RWPE1 (cell line): Measurements from ENCODE around the gene STK17A.
"Not testable (repeated sequence)": the region's sequence is repeated elsewhere in the genome, so short reads cannot be mapped to it uniquely, and the experiment has no call there.

Experiments used
- CTCF ChIA-PET: fragments of 350-600 bp; sonication (Branson Sonifier 250); formaldehyde crosslinking; extraction: SDS; loops from one replicate; lab custom pipeline; 2021; lab: Yijun Ruan, JAX
- POLR2A ChIA-PET: fragments of 400-600 bp; formaldehyde crosslinking; extraction: SDS; loops from one replicate; lab custom pipeline; 2020; ENCODE audit warnings: antibody characterized with exemption; ENCODE audit not compliant: low non-redundant PET; lab: Yijun Ruan, JAX
- DNase-seq: peaks from one replicate; pipeline ENCODE4 v3.0.0; 2012; ENCODE audit warnings: low spot score
- H3K27ac ChIP-seq: fragments of 450-650 bp; 2 replicates; pipeline ENCODE4 v1.5.1; 2017
- TF ChIP-seq, protein P1 (sequence below): fragments of 450-650 bp; conservative IDR thresholded peaks from 2 replicates; pipeline ENCODE4 v1.5.1; 2017; ENCODE audit warnings: low read depth, mild to moderate bottlenecking

The STK17A gene

DNA sequence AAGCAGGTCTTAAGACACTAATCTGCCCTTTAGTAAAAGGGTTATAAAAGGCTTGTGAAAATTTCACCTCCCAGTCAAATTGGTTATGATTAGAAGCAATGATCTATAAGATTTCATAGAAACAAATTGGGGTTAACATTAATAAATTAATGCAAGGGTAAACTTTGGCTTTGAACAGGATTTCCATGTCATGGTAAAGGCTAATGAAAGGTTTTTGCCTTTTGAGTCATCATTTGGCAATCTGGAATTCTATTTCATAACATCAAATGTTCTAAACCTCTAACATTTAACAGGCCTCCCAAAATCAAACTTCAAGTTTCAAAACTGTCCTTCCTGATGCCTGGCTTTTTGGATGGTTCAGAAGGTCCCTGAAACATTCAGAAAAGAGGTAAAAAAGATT is 84.0 kb downstream of the STK17A start:
- TF ChIP-seq, protein P1, sequence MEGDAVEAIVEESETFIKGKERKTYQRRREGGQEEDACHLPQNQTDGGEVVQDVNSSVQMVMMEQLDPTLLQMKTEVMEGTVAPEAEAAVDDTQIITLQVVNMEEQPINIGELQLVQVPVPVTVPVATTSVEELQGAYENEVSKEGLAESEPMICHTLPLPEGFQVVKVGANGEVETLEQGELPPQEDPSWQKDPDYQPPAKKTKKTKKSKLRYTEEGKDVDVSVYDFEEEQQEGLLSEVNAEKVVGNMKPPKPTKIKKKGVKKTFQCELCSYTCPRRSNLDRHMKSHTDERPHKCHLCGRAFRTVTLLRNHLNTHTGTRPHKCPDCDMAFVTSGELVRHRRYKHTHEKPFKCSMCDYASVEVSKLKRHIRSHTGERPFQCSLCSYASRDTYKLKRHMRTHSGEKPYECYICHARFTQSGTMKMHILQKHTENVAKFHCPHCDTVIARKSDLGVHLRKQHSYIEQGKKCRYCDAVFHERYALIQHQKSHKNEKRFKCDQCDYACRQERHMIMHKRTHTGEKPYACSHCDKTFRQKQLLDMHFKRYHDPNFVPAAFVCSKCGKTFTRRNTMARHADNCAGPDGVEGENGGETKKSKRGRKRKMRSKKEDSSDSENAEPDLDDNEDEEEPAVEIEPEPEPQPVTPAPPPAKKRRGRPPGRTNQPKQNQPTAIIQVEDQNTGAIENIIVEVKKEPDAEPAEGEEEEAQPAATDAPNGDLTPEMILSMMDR = no peak
- ChIA-PET CTCF (no interaction called here), POLR2A (no interaction called here)
- no peak overlapping the region for H3K27ac ChIP-seq
- DNase-seq = no peak

DNA sequence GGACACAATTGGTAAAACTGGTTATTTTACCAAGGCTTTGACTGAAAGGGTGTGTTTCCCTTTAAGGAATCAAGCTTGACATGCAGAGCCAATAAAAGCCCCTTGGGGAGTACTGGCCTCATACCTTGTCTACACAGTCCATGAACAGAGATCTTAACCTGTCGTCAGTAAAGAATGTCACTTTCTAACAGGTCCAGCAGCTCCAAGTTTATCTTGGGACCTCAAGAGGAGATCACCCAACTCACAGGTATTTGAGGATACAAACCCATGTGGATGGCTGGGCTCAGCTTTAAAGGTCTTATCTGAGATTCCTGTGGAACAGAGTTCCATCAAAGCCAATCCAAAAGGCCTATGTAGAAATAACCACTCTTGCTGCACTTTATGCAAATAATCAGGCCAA is 85.1 kb downstream of the STK17A start:
- H3K27ac ChIP-seq = no peak overlapping the region
- DNase-seq = no peak
- TF ChIP-seq, protein P1 = no peak
- CTCF ChIA-PET = no interaction called here
- POLR2A ChIA-PET = no interaction called here

DNA sequence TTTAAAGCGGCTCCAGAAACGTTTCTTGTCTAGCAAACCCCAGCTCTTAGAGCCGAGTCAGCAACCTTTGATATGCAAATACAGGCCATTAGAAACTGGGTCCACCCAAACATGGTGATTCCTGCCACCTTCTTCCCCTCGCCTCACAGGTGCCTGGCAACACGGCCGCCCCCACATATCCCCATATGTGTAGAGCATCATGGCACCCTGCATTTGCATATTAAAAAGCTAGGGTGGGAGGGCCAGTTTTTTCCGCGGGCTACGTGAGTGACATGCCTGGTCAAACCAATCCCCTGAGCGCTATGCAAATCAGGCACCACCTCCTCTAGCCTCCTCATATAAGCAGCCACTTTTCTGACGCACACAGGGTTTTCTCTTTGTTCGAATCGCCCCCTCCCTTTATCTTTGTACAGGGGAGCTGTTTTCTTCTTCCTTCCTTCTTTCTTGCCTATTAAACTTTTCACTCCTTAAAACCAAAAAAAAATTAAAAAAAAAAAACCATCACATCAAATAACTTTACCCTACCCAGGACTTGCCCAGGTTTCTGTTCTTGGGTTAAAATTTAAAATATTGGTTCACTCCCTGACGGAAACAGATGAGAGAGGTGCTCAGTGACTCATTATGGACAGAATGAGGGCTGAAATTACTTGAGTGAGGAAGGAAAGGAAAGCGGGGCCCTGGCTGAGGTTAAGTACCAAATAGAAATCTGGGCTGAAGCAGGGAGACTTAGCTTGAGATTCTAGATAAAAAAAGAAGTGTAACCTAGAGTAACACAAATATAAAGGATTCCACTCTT is 86.6 kb downstream of the STK17A start:
- POLR2A ChIA-PET = no interaction called here
- TF ChIP-seq, protein P1 = no peak
- no peak overlapping the region for H3K27ac ChIP-seq
- no peak for DNase-seq
- CTCF ChIA-PET = interaction anchor here (1.0 kb wide), 1 partner anchor 43 kb away, joined by 3 read pairs; no protein-coding TSS in a partner anchor

DNA sequence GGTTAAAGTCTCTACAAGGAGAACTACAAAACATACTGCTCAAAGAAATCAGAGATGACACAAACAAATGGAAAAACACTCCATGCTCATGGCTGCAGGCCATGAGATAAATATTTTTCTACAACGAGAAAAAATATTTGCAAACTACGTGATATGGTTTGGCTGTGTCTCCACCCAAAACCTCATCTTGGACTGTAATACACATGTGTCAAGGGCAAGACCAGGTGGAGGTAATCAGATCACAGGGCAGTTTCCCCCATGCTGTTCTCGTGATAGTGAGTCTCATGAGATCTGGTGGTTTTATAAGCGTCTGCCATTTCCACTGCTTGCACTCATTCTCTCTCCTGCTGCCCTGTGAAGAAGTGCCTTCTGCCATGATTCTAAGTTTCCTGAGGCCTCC is 88.6 kb downstream of the STK17A start:
- ChIA-PET CTCF (no interaction called here), POLR2A (no interaction called here)
- no peak overlapping the region for H3K27ac ChIP-seq
- TF ChIP-seq, protein P1 = no peak
- DNase-seq = no peak

DNA sequence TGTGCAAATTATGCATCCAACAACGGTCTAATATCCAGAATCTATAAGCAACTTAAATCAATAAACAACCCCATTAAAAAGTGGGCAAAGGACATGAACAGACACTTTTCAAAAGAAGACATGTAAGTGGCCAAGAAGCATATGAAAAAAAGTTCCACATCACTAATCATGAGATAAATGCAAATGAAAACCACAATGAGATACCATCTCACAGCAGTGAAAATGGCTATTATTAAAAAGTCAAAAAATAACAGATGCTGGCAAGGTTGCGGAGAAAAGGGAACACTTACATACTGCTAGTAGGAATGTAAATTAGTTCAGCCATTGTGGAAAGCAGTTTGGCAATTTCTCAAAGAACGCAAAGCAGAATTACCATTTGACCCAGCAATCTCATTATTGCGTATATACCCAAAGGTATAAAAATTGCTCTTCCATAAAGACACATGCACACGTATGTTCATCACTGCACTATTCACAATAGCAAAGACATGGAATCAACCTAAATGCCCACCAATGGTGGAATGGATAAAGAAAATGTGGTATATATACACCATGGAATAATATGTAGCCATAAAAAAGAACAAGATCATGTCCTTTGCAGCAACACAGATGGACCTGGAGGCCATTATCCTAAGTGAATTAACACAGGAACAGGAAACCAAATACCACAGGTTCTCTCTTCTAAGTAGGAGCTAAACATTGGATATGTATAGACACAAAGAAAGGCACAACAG is 90.5 kb downstream of the STK17A start:
- DNase-seq, H3K27ac ChIP-seq, POLR2A ChIA-PET: not testable (repeated sequence)
- CTCF ChIA-PET = interaction anchor here (1.1 kb wide), 1 partner anchor 91 kb away, joined by 3 read pairs; the partner anchor contains the start of gene STK17A

DNA sequence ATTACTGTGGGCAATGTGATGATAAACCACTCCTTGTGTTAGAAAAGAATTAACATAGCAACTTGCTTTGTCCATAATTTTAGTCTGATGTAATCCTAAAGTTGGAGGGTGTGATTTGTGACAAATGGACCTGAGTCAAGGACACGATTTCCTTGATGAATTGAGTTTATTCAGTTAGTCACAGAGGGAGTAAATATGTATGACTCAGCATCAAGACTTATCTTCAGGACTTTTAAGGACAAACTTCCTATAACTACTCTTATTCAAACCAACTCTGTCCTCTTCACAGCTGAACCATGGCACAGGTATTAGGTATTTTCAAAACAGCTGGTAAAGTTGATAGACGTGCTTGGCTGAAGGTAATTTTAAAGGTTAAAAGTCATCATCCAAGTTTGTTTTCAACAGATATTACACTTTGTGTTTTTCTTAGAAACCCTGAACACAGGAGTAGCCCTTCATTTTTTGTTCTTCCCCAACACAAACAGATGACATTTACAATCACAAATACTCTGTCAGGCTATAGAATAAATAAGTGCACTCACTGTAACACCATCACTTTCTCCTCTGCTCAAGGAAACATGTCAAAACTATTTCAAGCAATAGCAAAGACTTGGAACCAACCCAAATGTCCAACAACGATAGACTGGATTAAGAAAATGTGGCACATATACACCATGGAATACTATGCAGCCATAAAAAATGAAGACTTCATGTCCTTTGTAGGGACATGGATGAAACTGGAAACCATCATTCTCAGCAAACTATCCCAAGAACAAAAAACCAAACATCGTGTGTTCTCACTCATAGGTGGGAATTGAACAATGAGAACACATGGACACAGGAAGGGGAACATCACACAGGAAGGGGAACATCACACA is 91.9 kb downstream of the STK17A start:
- DNase-seq = peak; percentile 88
- H3K27ac ChIP-seq = no peak overlapping the region
- TF ChIP-seq, protein P1 = no peak
- POLR2A ChIA-PET = no interaction called here
- CTCF ChIA-PET = interaction anchor here (1.1 kb wide), 1 partner anchor 92 kb away, joined by 3 read pairs; the partner anchor contains the start of gene STK17A
